ENCODE results near the gene GATAD2B. TPM values are rescaled to one million over a fixed set of nuclear protein-coding genes. Genes with fewer than 3 reads are reported as not detected.

GATAD2B gene
- polyA plus RNA-seq, 1 experiment, result 4.8 TPM

DNA sequence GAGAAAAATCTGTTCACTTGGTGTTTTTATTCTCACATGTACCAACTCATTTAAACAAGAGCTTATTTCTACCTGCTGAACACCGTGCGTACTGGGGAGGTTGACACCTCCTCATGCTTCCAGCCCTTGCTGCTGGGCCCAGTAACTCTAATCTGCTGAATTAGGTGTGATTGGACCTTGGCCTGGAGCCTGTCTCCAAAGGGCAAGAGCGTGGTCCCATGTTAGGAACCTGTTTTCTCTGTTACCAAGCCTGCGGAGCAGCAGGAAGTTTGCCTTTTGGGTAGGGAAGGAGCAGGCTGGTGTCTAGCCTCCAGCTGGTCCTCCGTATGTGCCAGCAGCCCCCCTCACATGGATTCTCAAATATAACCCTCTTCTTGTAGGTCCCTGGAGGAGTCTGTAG is 158.5 kb downstream of the GATAD2B start:
- TF ChIP-seq, protein P1, sequence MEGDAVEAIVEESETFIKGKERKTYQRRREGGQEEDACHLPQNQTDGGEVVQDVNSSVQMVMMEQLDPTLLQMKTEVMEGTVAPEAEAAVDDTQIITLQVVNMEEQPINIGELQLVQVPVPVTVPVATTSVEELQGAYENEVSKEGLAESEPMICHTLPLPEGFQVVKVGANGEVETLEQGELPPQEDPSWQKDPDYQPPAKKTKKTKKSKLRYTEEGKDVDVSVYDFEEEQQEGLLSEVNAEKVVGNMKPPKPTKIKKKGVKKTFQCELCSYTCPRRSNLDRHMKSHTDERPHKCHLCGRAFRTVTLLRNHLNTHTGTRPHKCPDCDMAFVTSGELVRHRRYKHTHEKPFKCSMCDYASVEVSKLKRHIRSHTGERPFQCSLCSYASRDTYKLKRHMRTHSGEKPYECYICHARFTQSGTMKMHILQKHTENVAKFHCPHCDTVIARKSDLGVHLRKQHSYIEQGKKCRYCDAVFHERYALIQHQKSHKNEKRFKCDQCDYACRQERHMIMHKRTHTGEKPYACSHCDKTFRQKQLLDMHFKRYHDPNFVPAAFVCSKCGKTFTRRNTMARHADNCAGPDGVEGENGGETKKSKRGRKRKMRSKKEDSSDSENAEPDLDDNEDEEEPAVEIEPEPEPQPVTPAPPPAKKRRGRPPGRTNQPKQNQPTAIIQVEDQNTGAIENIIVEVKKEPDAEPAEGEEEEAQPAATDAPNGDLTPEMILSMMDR (IDR thresholded peaks at IDR 0.05; ENCODE audit: low read depth, low read length), result no peak
- no peak overlapping the region for H3K4me3 ChIP-seq (ENCODE audit: low read depth, low read length)
- ChIA-PET POLR2A (no interaction called here), CTCF (interaction anchor here (0.8 kb wide), 1 partner anchor 14 kb away, joined by 3 read pairs; no protein-coding TSS in a partner anchor)
- DNase-seq (ENCODE audit: low read depth, low spot score), result no peak
- H3K27me3 ChIP-seq (ENCODE audit: control insufficient read depth, insufficient read depth, low read length), result no peaks in the 10 kb centered on the region
- H3K27ac ChIP-seq (ENCODE audit: low read depth, low read length), result no peak overlapping the region
- H3K9me3 ChIP-seq (ENCODE audit: control insufficient read depth, insufficient read depth, low read length), result no peaks in the 10 kb centered on the region

DNA sequence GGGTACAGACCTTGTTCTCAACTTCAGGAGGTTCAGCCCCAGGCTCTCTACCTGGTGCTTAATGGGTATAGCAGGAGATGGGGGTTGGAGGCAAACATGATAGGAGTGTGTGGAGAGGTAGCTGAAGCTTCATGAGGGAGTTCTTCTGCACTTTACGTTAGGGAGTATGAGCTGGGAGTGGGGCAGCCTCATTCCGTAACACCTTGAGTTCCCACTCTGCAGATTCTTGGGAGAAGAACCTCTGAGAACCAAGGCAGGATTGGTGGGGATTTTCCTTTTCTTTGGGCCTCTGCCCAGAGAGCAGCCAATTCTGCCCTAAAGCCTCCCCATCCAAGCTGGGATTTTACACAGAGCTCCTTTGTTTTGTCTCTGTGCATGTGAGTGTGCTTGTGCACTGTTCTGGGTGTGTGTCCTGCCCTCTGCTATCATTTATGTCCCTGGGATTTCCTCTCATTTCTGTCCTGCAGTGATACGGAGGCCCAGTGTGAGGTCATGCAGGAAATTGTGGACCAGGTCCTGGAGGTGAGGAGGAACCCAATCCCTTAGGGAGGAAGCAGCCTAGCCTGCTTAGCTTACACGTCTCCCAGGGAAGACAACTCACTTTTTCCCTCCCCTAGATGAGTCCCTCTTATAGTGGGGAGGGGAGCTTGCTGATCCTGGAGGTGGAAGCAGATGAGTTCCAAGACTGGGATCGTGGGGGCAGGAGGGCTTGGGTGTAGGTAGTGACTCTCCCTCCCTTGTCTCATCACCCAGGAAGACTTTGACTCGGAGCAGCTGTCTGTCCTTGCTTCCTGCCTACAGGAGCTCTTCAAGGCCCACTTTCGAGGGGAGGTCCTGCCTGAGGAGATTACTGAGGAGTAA is 159.2 kb downstream of the GATAD2B start:
- no peak for DNase-seq (ENCODE audit: low read depth, low spot score)
- H3K27ac ChIP-seq (ENCODE audit: low read depth, low read length), result no peak overlapping the region
- H3K4me3 ChIP-seq (ENCODE audit: low read depth, low read length), result no peak overlapping the region
- TF ChIP-seq, protein P1 (IDR thresholded peaks at IDR 0.05; ENCODE audit: low read depth, low read length), result no peak
- CTCF ChIA-PET, result interaction anchor here (0.9 kb wide), 1 partner anchor 9 kb away, joined by 3 read pairs; no protein-coding TSS in a partner anchor
- H3K27me3 ChIP-seq (ENCODE audit: control insufficient read depth, insufficient read depth, low read length), result no peaks in the 10 kb centered on the region
- H3K9me3 ChIP-seq (ENCODE audit: control insufficient read depth, insufficient read depth, low read length), result no peaks in the 10 kb centered on the region
- POLR2A ChIA-PET, result no interaction called here

DNA sequence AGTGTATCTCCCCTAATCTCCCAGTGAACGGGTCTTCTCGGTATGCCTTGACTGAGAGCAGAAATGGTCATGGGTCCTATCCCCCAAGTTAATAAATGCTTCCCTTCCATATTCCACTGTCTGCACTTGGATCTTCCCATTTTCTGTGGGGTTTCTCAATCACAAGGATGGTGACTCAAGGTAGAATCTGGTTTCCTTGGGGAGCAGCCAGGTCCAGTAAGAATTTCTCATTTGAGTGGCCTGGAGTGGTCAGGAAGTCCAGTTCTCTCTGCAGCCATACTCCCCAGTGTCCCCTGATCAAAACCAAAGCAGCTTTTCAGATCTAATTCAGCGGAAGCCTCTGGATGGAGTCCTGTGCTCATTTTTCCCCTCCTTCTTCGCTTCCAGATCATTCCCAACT is 162.3 kb downstream of the GATAD2B start:
- H3K4me3 ChIP-seq (ENCODE audit: low read depth, low read length), result no peak overlapping the region
- DNase-seq (ENCODE audit: low read depth, low spot score), result no peak
- no peak overlapping the region for H3K27ac ChIP-seq (ENCODE audit: low read depth, low read length)
- no peaks in the 10 kb centered on the region for H3K27me3 ChIP-seq (ENCODE audit: control insufficient read depth, insufficient read depth, low read length)
- TF ChIP-seq, protein P1 (IDR thresholded peaks at IDR 0.05; ENCODE audit: low read depth, low read length), result no peak
- ChIA-PET CTCF (interaction anchor here (1.0 kb wide), 1 partner anchor 11 kb away, joined by 3 read pairs; no protein-coding TSS in a partner anchor), POLR2A (no interaction called here)
- no peaks in the 10 kb centered on the region for H3K9me3 ChIP-seq (ENCODE audit: control insufficient read depth, insufficient read depth, low read length)

Small RNAs within 50 kb of the gene (small RNA-seq; reads per million reads assigned to genes)
- not detected for gene AL831737.1 (ENCODE audit: insufficient read length, low read depth)
- not detected for gene MIR6737 (ENCODE audit: insufficient read length, low read depth)
- not detected for gene RF00019 (ENCODE audit: insufficient read length, low read depth)

Other genes starting within 250 kb of the GATAD2B start
- gene NPR1, start 244.3 kb downstream of the GATAD2B start, polyA plus RNA-seq (2011; rRNA removed), result 0.02 TPM in 1 of 2 replicates, not detected in the other
- gene INTS3, start 194.9 kb downstream of the GATAD2B start, polyA plus RNA-seq (2011; rRNA removed), result 44.5 and 45.1 TPM in 2 replicates
- gene SLC27A3, start 147.6 kb downstream of the GATAD2B start, polyA plus RNA-seq (2011; rRNA removed), result 9.9 and 14.3 TPM in 2 replicates
- 10.3 and 13.3 TPM in 2 replicates for gene DENND4B, start 23.7 kb upstream of the GATAD2B start, polyA plus RNA-seq (2011; rRNA removed)
- gene CRTC2, start 35.6 kb upstream of the GATAD2B start, polyA plus RNA-seq (2011; rRNA removed), result 12.7 and 13.8 TPM in 2 replicates
- gene SLC39A1, start 40.6 kb upstream of the GATAD2B start, polyA plus RNA-seq (2011; rRNA removed), result 84.0 and 98.6 TPM in 2 replicates
- 7.7 and 10.0 TPM in 2 replicates for gene CREB3L4, start 44.9 kb upstream of the GATAD2B start, polyA plus RNA-seq (2011; rRNA removed)
- 159 and 160 TPM in 2 replicates for gene JTB, start 54.7 kb upstream of the GATAD2B start, polyA plus RNA-seq (2011; rRNA removed)
- gene RAB13, start 63.4 kb upstream of the GATAD2B start, polyA plus RNA-seq (2011; rRNA removed), result 250 and 259 TPM in 2 replicates
- 6,731 and 8,507 TPM in 2 replicates for gene RPS27, start 67.8 kb upstream of the GATAD2B start, polyA plus RNA-seq (2011; rRNA removed)
- gene NUP210L, start 232.1 kb upstream of the GATAD2B start, polyA plus RNA-seq (2011; rRNA removed), result 0.01 TPM in 1 of 2 replicates, not detected in the other

All from AG04450 (cell line).